IPS-20b (cell line): ENCODE data around the gene HSFX4.
"Not testable (repeated sequence)": the region's sequence is repeated elsewhere in the genome, so short reads cannot be mapped to it uniquely, and the experiment has no call there.

Experiments used
- H3K27ac ChIP-seq: one replicate; pipeline ENCODE4 v1.5.1; 2013; ENCODE audit warnings: low read length
- H3K27me3 ChIP-seq: 2 replicates; pipeline ENCODE4 v1.6.1; 2013; ENCODE audit warnings: mild to moderate bottlenecking, low read length, inconsistent platforms; ENCODE audit not compliant: insufficient read depth
- H3K36me3 ChIP-seq: 2 replicates; pipeline ENCODE4 v1.6.1; 2013; ENCODE audit warnings: low read depth, mild to moderate bottlenecking, inconsistent platforms, low read length, moderate library complexity; ENCODE audit not compliant: insufficient read depth
- H3K4me1 ChIP-seq: 2 replicates; pipeline ENCODE4 v1.6.1; 2013; ENCODE audit warnings: mild to moderate bottlenecking, control low read depth, inconsistent platforms, low read length, moderate library complexity; ENCODE audit not compliant: insufficient read depth
- H3K4me3 ChIP-seq: 2 replicates; pipeline ENCODE4 v1.5.1; 2013; ENCODE audit warnings: mild to moderate bottlenecking, low read length, inconsistent platforms
- H3K9ac ChIP-seq: 2 replicates; pipeline ENCODE4 v1.6.1; 2013; ENCODE audit warnings: low read depth, mild to moderate bottlenecking, inconsistent platforms, low read length, moderate library complexity
- H3K9me3 ChIP-seq: 2 replicates; pipeline ENCODE4 v1.6.1; 2013; ENCODE audit warnings: mild to moderate bottlenecking, low read depth, low read length, inconsistent platforms; ENCODE audit not compliant: insufficient read depth

Gene HSFX4

DNA sequence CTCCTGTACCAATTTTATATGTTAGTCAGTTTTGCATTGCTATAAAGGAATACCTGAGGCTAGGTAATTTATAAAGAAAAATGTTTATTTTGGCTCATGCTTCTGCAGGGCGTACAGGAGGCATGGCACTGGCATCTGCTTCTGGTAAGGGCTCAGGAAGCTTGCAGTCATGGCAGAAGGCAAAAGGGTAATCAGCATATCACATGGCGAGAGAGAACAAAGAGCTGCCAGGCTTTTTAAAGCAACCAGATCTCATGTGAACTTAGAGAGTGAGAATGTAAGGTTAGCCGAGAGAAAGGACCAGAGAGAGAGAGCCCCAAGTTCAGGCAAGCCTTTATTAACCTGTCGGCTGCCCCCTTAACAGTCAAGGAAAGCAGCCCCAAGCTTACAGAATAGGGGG lies 5.5 kb upstream of the HSFX4 start:
- H3K4me1 ChIP-seq = not testable (repeated sequence)

DNA sequence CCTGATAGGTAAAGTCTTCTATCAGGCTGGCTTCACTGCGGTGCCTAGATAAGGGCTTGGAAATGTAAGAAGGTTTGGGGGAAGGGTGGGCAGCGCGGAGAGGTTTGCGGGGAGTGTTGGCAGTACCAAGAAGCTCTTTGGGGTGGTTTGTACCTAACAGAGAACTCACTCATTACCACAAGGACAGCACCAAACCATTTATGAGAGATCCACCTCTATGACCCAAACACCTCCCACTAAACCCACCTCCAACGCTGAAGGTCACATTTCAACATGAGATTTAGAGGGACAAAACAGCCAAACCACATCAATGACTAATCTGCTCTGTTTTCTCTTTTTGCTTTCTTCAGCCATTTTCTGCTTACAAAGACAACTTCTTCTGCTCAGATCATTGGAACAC lies 4.9 kb upstream of the HSFX4 start:
- not testable (repeated sequence) for H3K4me1 ChIP-seq, H3K36me3 ChIP-seq, H3K27me3 ChIP-seq, H3K9me3 ChIP-seq, H3K4me3 ChIP-seq, H3K27ac ChIP-seq, H3K9ac ChIP-seq

More for the DNA sequence above, 5.5 kb upstream of the HSFX4 start:
- H3K27ac ChIP-seq, H3K36me3 ChIP-seq, H3K9me3 ChIP-seq, H3K27me3 ChIP-seq, H3K9ac ChIP-seq, H3K4me3 ChIP-seq: not testable (repeated sequence)

DNA sequence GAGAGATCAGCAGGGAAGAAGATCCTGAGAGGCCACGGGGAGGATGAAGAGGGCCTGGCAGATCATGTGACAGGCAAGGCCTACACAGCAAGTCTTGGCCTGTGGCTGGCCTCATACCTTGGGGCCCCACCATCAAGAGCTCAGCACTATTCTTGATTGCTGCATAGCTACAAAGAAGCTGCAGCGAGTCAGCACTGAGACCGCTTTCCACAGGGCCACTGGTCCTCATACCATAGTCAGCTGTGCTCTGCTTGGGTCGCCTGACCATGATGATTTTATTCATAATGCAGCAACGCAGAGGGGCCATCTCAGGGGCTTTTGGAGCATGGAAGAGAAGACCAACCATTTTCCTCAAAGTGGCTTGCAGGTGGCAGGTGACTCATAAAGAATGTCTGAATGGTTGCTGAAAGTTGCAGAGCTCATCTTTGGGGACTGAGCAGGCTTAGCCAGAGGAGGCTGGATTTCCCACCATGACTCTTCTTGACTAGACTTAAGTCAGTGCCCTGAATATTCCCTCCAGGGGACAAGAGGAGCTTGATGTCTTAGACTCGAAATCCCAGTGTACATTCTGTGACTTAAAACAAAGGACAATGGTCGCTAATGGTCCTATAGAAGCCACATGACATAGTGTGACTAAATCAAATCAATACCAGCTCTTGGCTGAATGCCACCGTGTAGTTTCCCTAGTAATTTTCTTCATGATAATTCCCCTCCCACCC lies 2.0 kb upstream of the HSFX4 start:
- not testable (repeated sequence) for H3K9ac ChIP-seq, H3K9me3 ChIP-seq, H3K27ac ChIP-seq, H3K4me1 ChIP-seq, H3K27me3 ChIP-seq, H3K4me3 ChIP-seq, H3K36me3 ChIP-seq

DNA sequence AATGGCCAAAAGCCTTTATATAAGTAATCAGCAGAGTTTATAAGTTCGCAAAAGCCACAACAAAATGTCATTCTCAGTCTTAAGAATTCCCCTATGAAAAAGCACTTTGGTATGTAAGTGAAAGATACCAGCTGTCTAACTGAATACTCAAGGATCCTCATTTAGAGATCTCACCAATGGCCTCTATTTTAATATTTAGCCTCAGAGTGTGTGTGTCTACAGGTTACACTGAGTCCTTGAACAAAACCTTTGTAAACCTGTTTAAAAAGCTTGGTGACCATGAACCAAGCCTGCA lies 1.5 kb upstream of the HSFX4 start:
- not testable (repeated sequence) for H3K9ac ChIP-seq, H3K27me3 ChIP-seq, H3K9me3 ChIP-seq, H3K4me1 ChIP-seq, H3K4me3 ChIP-seq, H3K27ac ChIP-seq, H3K36me3 ChIP-seq

DNA sequence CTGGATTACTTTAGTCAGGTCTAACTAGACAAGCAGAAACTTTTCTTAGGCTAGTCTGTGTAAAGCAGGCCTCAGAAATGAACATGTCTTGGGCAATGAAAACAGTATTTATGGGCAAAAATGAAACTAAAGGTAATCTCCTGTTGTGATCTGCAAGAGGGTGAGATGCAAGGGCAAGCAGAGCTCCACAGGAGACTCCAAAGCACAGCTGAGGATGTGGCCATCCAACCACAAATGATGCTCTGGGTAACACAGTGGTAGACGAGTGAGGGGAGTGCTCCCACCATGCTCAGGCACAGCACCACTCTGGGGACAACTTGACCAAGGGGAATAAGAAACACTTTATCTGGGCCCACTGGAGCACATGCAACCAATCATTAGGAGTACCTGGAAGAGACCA lies 738 bp upstream of the HSFX4 start:
- not testable (repeated sequence) for H3K9ac ChIP-seq, H3K4me1 ChIP-seq, H3K9me3 ChIP-seq, H3K27me3 ChIP-seq, H3K27ac ChIP-seq, H3K36me3 ChIP-seq, H3K4me3 ChIP-seq

DNA sequence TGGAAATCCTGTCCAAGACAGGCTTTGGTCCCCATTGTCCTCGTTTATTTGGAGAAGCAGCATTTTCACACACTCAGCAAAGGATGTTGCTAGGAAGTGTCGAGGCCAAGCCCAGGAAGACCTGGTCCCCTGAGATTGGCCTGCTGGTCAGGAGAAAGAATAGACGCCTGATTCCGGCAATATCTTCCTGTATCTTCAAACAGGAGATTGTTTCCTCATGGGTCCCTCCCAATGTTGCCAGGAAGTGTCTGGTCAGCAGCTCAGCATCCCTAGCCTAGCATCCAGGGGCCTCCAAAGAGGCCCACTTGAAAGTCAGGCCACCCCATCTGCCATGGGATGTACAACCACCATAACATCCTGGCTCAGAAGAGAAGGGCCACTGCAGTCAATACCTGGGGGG lies 2.0 kb downstream of the HSFX4 start:
- not testable (repeated sequence) for H3K9ac ChIP-seq, H3K27ac ChIP-seq, H3K4me3 ChIP-seq, H3K4me1 ChIP-seq, H3K27me3 ChIP-seq, H3K36me3 ChIP-seq, H3K9me3 ChIP-seq

DNA sequence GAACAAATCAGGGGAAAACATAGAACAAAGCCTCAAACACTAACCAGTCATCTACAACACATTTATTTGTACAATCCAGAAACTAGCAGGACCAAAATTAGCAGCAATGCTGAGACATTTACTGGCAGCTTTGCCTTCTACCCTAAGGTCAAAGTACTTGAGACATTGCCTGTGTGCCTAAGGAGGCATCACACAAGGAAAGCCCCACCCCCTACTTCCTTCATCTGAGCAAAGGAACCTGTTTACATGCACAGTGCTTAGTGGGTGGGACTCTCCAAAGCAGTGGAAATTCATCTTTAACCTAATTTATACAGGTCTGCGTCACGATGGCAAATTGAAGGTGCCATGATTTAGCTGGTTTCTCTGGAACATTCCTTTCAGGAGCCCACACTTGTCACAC lies 2.8 kb downstream of the HSFX4 start:
- not testable (repeated sequence) for H3K27me3 ChIP-seq, H3K4me3 ChIP-seq, H3K36me3 ChIP-seq, H3K9ac ChIP-seq, H3K27ac ChIP-seq, H3K9me3 ChIP-seq, H3K4me1 ChIP-seq

DNA sequence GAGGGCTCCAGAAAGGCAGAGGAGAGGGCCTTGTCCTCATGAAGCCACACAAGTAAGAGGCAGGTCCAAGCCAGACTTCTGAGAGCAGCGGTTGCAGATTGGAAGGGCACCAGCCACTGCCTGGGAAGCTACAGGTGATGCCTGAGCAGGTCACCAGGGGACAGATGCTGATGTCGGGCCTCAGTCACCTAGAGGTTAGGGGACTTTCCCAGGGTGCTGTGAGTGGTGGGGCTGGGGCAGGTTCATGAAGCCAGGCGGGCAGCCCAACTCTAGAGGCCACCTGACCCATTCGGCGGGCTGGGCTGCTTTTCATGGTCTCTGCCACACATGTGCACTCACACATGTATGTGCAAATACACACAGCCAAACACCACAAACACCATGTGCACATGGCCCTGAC lies 3.6 kb downstream of the HSFX4 start:
- not testable (repeated sequence) for H3K9me3 ChIP-seq, H3K36me3 ChIP-seq, H3K4me1 ChIP-seq, H3K27ac ChIP-seq, H3K27me3 ChIP-seq, H3K9ac ChIP-seq, H3K4me3 ChIP-seq

DNA sequence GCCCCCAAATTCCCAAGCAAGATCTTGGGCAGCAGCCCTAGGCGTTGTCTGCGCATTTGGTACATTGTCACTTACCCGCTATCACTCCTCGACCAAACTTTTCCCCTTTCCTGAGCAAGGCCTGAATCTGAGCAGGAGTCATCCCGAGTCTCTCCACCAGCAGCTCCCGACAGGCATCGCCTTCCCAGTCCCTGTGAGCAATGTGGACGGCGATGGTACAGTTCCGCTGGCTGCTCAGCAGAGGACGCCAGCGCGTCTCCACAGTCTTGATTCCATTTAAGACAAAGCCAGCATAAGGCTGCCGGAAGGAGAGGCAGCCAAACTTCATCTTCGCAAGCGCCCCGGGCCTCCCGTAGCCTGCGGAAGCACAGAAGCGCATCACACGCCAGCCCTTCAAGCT lies 4.2 kb downstream of the HSFX4 start:
- not testable (repeated sequence) for H3K4me1 ChIP-seq, H3K9me3 ChIP-seq, H3K27me3 ChIP-seq, H3K36me3 ChIP-seq, H3K27ac ChIP-seq, H3K4me3 ChIP-seq, H3K9ac ChIP-seq

DNA sequence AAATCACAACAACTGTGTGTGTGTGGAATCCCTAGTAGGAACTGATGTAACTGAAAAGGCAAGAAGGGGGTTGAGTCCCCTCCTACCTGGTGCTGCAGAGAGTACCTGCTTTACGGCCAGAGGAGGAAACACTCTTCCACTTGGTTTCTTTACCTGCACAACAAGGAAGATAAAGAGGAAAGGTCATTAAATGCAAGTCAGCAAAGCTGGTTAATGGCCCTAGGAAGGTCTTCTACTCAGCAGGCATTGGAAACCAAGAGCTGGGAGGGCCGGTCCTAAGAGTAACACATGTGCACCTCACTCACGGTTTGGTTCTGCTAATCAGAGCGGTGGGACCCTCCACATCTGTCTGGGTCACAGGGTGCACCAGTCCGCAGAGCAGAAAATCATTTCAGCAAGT lies 8.0 kb downstream of the HSFX4 start:
- Histone ChIP-seq H3K9ac (peak overlapping the region; percentile 84; the same call in 1 of the 2 replicates), H3K4me3 (peak overlapping the region; percentile 80)
- not testable (repeated sequence) for H3K27ac ChIP-seq, H3K27me3 ChIP-seq, H3K9me3 ChIP-seq, H3K36me3 ChIP-seq, H3K4me1 ChIP-seq

DNA sequence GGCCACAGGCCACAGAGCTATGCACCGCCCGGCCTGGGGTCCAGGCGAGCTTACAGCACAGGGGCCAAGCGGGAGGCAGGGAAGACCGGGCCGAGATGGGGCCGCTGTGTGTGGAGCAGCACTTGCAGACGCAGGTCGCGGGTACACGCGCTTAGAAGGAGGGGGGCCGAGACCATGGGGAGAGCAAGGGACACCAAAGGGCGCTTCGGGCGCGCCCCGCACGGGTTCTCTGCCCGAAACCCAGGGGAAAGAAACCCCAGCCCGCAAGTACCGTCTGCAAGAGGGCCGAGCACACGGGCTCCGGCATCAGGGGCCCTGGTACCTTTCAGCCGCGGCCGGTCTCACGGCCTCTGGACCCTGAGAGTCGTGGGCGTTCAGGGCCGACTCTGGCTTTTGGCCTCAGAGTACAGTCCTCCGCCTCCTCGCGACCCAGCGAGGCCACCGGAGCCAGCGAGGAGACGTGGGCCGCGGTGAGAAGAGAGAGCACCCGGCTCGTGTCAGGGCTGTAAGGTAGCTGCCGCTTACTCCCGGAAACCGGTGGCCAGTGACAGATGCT lies 8.6 kb downstream of the HSFX4 start:
- no peaks in the 10 kb centered on the region for H3K27me3 ChIP-seq
- no peaks in the 10 kb centered on the region for H3K4me1 ChIP-seq
- H3K4me3 ChIP-seq = peak overlapping the region; percentile 80
- H3K27ac ChIP-seq = no peak overlapping the region
- no peaks in the 10 kb centered on the region for H3K36me3 ChIP-seq
- no peaks in the 10 kb centered on the region for H3K9me3 ChIP-seq
- peak overlapping the region; percentile 84 for H3K9ac ChIP-seq

DNA sequence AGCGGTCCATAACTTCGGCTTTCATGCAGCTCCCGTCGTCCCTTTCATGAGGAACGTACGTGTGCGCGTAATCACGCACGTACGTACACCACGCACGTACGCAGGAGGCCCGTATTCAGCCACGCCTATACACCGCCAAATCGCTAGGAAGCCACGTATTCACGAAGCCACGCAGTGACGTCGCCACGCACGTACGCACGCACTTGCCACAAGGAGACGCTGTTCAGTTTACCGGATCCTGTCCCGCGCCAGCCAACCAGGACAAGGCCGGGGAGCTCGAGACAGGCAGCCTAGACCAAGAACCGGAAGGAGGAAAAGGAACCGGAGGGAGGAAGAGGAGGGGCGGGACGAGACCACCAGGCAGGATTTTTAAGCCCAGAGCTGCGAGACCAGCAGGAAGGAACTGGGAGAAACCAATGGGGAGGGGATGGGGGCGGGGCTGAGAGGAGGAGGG lies 9.1 kb downstream of the HSFX4 start, which contains the start of gene EOLA2:
Gene EOLA2, minus strand, starts transcription at position 65 of the 454 bp plus-strand sequence. CDS start 4,617 bp downstream, outside the sequence.
- Histone ChIP-seq H3K27ac (no peak within 1 kb of the TSS), H3K36me3 (no peaks in the 10 kb centered on the region), H3K4me1 (no peaks in the 10 kb centered on the region), H3K9me3 (no peaks in the 10 kb centered on the region), H3K9ac (peak within 1 kb of the TSS; percentile 84), H3K4me3 (peak within 1 kb of the TSS; percentile 80), H3K27me3 (no peaks in the 10 kb centered on the region)
